Endothelial cell of umbilical vein (primary cell): ENCODE results near the gene DNAJC19. TPM values are rescaled to one million over a fixed set of nuclear protein-coding genes. Genes with fewer than 3 reads are reported as not detected.

ENCODE experiments used
- BruUV-seq: library from RNA; stranded (reverse); fragments of 400-500 nt; replicated peaks from 2 replicates; lab custom pipeline; 2021; lab: Mats Ljungman, UMichigan
- CTCF ChIA-PET: fragments of 300-600, 350-600 bp; sonication (Branson Sonifier 250); formaldehyde crosslinking; loops from one replicate; lab custom pipeline; 2021; ENCODE audit warnings: antibody characterized with exemption, inconsistent platforms; lab: Charles Lee
- POLR2A ChIA-PET: fragments of 300-600, 350-600 bp; sonication (Branson Sonifier 250); formaldehyde crosslinking; loops from one replicate; lab custom pipeline; 2021; ENCODE audit warnings: antibody characterized with exemption, inconsistent platforms; lab: Charles Lee
- DNase-seq: peaks from one replicate; pipeline ENCODE4 v3.0.0-alpha.2; 2011; ENCODE audit warnings: low read depth, low spot score
- FAIRE-seq: peaks from 2 replicates; lab custom pipeline; 2011; peaks lifted over from hg19 to GRCh38; lab: Jason Lieb, UNC
- H2AFZ ChIP-seq: 2 replicates; pipeline ENCODE4 v1.6.0; 2012; ENCODE audit warnings: low read depth, low read length, control low read depth, inconsistent platforms
- H3K27ac ChIP-seq: 2 replicates; pipeline ENCODE4 v1.5.1; 2011; ENCODE audit warnings: low read depth, mild to moderate bottlenecking, control low read depth, low read length, moderate library complexity; ENCODE audit not compliant: insufficient read depth
- H3K27me3 ChIP-seq, 2 experiments: 2 replicates each; pipeline versions ENCODE4 v1.6.0 to v1.6.1; 2011; ENCODE audit warnings: low read length in 2 of 2, mixed read lengths in 1 of 2; ENCODE audit not compliant: control insufficient read depth in 2 of 2, insufficient read depth in 2 of 2
- H3K36me3 ChIP-seq, 2 experiments: 2 replicates in 1 of 2; 3 replicates in 1 of 2; pipeline ENCODE4 v1.5.1; 2011; ENCODE audit warnings: low read length in 2 of 2, mild to moderate bottlenecking in 1 of 2, moderate library complexity in 1 of 2; ENCODE audit not compliant: control insufficient read depth in 2 of 2, insufficient read depth in 2 of 2; ENCODE audit errors: extremely low read depth in 1 of 2
- H3K4me1 ChIP-seq: 3 replicates; pipeline ENCODE4 v1.5.1; 2011; ENCODE audit warnings: mild to moderate bottlenecking, low read length; ENCODE audit not compliant: control insufficient read depth, insufficient read depth; ENCODE audit errors: extremely low read depth
- H3K4me2 ChIP-seq: 2 replicates; pipeline ENCODE4 v1.6.1; 2011; ENCODE audit warnings: low read length, control low read depth, mixed read lengths; ENCODE audit not compliant: insufficient read depth
- H3K4me3 ChIP-seq, 3 experiments: fragments of 200-600 bp in 1 of 3; sonication (generic), shearing (Covaris generic) in 1 of 3; replicated peaks in 1 of 3; 2 replicates each; pipeline ENCODE4 v1.5.1; 2011 to 2016; ENCODE audit warnings: control low read depth in 3 of 3, low read length in 3 of 3, mild to moderate bottlenecking in 2 of 3, inconsistent platforms in 1 of 3, low read depth in 1 of 3, moderate library complexity in 1 of 3; ENCODE audit not compliant: insufficient read depth in 1 of 3
- H3K79me2 ChIP-seq: 2 replicates; pipeline ENCODE4 v1.6.0; 2012; ENCODE audit warnings: low read length, inconsistent platforms; ENCODE audit not compliant: control insufficient read depth, insufficient read depth
- H3K9ac ChIP-seq: replicated peaks from 2 replicates; pipeline ENCODE3; 2011; ENCODE audit warnings: low read length, control low read depth; ENCODE audit not compliant: insufficient read depth; ENCODE audit errors: extremely low read depth
- H3K9me1 ChIP-seq: replicated peaks from 3 replicates; pipeline ENCODE4 v1.6.0; 2011; ENCODE audit warnings: mild to moderate bottlenecking, low read length; ENCODE audit not compliant: control insufficient read depth, insufficient read depth; ENCODE audit errors: extremely low read depth
- H3K9me3 ChIP-seq: replicated peaks from 2 replicates; pipeline ENCODE4 v1.5.1; 2012; ENCODE audit warnings: low read length, inconsistent platforms; ENCODE audit not compliant: control insufficient read depth, insufficient read depth
- H4K20me1 ChIP-seq: replicated peaks from 2 replicates; pipeline ENCODE3; 2011; ENCODE audit warnings: mild to moderate bottlenecking, low read length; ENCODE audit not compliant: control insufficient read depth, insufficient read depth; ENCODE audit errors: extremely low read depth
- EZH2 ChIP-seq: IDR thresholded peaks from 2 replicates; pipeline ENCODE4 v1.6.1; 2012; ENCODE audit warnings: borderline replicate concordance, low read depth, mild to moderate bottlenecking, moderate library complexity, low read length, inconsistent platforms; ENCODE audit not compliant: severe bottlenecking
- FOS ChIP-seq: IDR thresholded peaks from 2 replicates; pipeline ENCODE4 v1.6.1; 2011; ENCODE audit warnings: mild to moderate bottlenecking, low read length, moderate library complexity, borderline replicate concordance; ENCODE audit not compliant: insufficient read depth
- GATA2 ChIP-seq: IDR thresholded peaks from 2 replicates; pipeline ENCODE4 v1.7.0; 2011; ENCODE audit warnings: low read depth, mild to moderate bottlenecking, moderate library complexity, mixed read lengths, low read length; ENCODE audit not compliant: insufficient read length, insufficient read depth
- JUN ChIP-seq: IDR thresholded peaks from 2 replicates; pipeline ENCODE4 v1.6.1; 2011; ENCODE audit warnings: borderline replicate concordance, low read depth; ENCODE audit not compliant: insufficient read length, insufficient read depth
- MYC ChIP-seq: IDR thresholded peaks from one replicate; pipeline ENCODE4 v1.6.1; 2011; ENCODE audit warnings: mild to moderate bottlenecking, low read depth, low read length
- POLR2A ChIP-seq: IDR thresholded peaks from 2 replicates; pipeline ENCODE4 v1.6.1; 2012; ENCODE audit warnings: low read depth, mild to moderate bottlenecking, control low read depth, low read length
- POLR2AphosphoS5 ChIP-seq: IDR thresholded peaks from 2 replicates; pipeline ENCODE4 v1.6.1; 2012; ENCODE audit warnings: low read depth, mild to moderate bottlenecking, control low read depth, low read length, moderate library complexity; ENCODE audit not compliant: insufficient read depth
- dilution Hi-C: fragments of 300-500 bp; cut with MboI; formaldehyde crosslinking; loops from one replicate; pipeline ENCODE4 v1.15.0; 2019; ENCODE audit warnings: low sequenced_read_pairs; ENCODE audit not compliant: extremely low pct_ligation_motif_present
- intact Hi-C: fragments of 100-400 bp; cut with micrococcal nuclease; formaldehyde crosslinking; loops from one replicate; pipeline ENCODE4 v1.10.0; 2022
- polyA plus RNA-seq, 4 experiments: library from polyadenylated mRNA; depleted of rRNA in 3 of 4; stranded (reverse) in 3 of 4; unstranded in 1 of 4; fragments of >200 nt; gene quantifications; 2 replicates each; pipeline versions ENCODE4 v1.2.1 to v1.2.3, GENCODE V29; 2011 to 2012; ENCODE audit warnings: missing spikeins in 1 of 4
- total RNA-seq: library from RNA; stranded (reverse); gene quantifications from 2 replicates; pipeline ENCODE4 v1.2.3, GENCODE V29; 2021
- TF ChIP-seq, protein P1 (sequence below): IDR thresholded peaks from 2 replicates; pipeline ENCODE4 v1.6.1; 2011; ENCODE audit not compliant: insufficient read depth, insufficient read length
- TF ChIP-seq, protein P2 (sequence below), 2 donors: IDR thresholded peaks; 1 replicate in 1 of 2; 2 replicates in 1 of 2; pipeline ENCODE4 v1.5.1; 2011; ENCODE audit warnings: low read length in 2 of 2, mild to moderate bottlenecking in 2 of 2, moderate library complexity in 2 of 2, control low read depth in 1 of 2, inconsistent platforms in 1 of 2, low read depth in 1 of 2; ENCODE audit not compliant: insufficient read depth in 1 of 2; ENCODE audit errors: extremely low read depth in 1 of 2

Gene DNAJC19
- total and polyA plus RNA-seq, 2 donors (not counting 3 experiments of a cell fraction or from before 2014, with no cell fraction given), result 32.6 to 50.6 TPM

DNA sequence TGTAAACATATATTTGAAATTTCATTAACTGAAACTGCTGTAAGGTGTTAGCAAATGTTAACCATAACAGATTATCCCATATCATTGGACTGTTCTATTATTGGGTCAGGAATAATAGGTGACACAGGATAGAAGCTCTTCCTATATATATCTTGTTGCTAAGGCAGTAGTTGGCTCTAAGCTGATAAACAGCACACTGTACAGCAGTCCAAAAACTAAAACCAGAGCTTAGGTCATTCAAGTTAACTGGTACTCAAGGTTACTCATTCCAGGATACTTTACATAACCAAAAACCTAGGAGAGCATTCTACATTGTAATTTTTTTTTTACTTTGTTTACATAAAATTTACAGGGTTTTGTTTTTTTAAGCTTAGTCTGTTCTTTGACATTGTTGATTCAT, 8.9 kb downstream of the DNAJC19 start:
- POLR2A ChIA-PET, result no interaction called here
- Histone ChIP-seq H3K4me2 (no peak overlapping the region), H3K9me3 (no peaks in the 10 kb centered on the region), H3K27ac (no peak overlapping the region), H3K4me1 (no peaks in the 10 kb centered on the region), H2AFZ (no peak overlapping the region), H3K79me2 (no peaks in the 10 kb centered on the region), H3K9ac (no peak overlapping the region), H3K4me3 (no peak overlapping the region), H3K36me3 (peaks cover 2 to 6% of the 10 kb centered on the region in 2 experiments), H3K27me3 (no peaks in the 10 kb centered on the region), H4K20me1 (no peaks in the 10 kb centered on the region), H3K9me1 (no peaks in the 10 kb centered on the region)
- intact Hi-C loops, result loop anchor here (10.0 kb wide), 2 partner anchors 376 to 734 kb away; partner anchors contain the start of genes SOX2 and TTC14
- no peak for TF ChIP-seq POLR2A
- TF ChIP-seq GATA2, result no peak
- TF ChIP-seq, protein P1, sequence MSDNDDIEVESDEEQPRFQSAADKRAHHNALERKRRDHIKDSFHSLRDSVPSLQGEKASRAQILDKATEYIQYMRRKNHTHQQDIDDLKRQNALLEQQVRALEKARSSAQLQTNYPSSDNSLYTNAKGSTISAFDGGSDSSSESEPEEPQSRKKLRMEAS, result no peak
- no peak for TF ChIP-seq POLR2AphosphoS5
- TF ChIP-seq JUN, result no peak
- TF ChIP-seq, protein P2, sequence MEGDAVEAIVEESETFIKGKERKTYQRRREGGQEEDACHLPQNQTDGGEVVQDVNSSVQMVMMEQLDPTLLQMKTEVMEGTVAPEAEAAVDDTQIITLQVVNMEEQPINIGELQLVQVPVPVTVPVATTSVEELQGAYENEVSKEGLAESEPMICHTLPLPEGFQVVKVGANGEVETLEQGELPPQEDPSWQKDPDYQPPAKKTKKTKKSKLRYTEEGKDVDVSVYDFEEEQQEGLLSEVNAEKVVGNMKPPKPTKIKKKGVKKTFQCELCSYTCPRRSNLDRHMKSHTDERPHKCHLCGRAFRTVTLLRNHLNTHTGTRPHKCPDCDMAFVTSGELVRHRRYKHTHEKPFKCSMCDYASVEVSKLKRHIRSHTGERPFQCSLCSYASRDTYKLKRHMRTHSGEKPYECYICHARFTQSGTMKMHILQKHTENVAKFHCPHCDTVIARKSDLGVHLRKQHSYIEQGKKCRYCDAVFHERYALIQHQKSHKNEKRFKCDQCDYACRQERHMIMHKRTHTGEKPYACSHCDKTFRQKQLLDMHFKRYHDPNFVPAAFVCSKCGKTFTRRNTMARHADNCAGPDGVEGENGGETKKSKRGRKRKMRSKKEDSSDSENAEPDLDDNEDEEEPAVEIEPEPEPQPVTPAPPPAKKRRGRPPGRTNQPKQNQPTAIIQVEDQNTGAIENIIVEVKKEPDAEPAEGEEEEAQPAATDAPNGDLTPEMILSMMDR (IDR thresholded peaks at IDR 0.05; ENCODE audit: extremely low read depth in 1 of 2, insufficient read depth in 1 of 2, low read depth in 1 of 2, low read length in 2 of 2), result no peak
- TF ChIP-seq MYC, result no peak
- TF ChIP-seq FOS, result no peak
- no peak for TF ChIP-seq EZH2
- BruUV-seq, result no TSS peak
- CTCF ChIA-PET, result interaction anchor here (0.8 to 0.9 kb wide), 2 partner anchors 10 to 17 kb away, joined by 3 read pairs; no protein-coding TSS in a partner anchor
- dilution Hi-C loops, result no loop called here
- FAIRE-seq (no peak), DNase-seq (no peak)
